Measurements from ENCODE around the gene SCLY. TPM values are rescaled to one million over a fixed set of nuclear protein-coding genes. Genes with fewer than 3 reads are reported as not detected.
A peak's percentile ranks its signal among the peaks of the same experiment; 100 is the strongest.

The SCLY gene
- total RNA-seq, 1 donor from 2014 or later = 109 TPM

- no peaks in the 10 kb centered on the region for H3K9me3 Mint-ChIP-seq
- no peak overlapping the region for H3K4me3 Mint-ChIP-seq
- H3K27ac Mint-ChIP-seq = peak overlapping the region; percentile 86
- no peaks in the 10 kb centered on the region for H3K4me1 Mint-ChIP-seq (ENCODE audit: low read depth)
- DNase-seq (ENCODE audit: low spot score) = no peak
- H3K36me3 Mint-ChIP-seq (ENCODE audit: low read depth) = peaks cover 13% of the 10 kb centered on the region
- peaks cover 2% of the 10 kb centered on the region for H3K27me3 Mint-ChIP-seq (ENCODE audit: insufficient read depth)
- intact Hi-C loops (cut with micrococcal nuclease) = no loop called here
These were observed 37.4 kb downstream of the SCLY start for GRCh38 chr2:238097988-238098871.

DNA sequence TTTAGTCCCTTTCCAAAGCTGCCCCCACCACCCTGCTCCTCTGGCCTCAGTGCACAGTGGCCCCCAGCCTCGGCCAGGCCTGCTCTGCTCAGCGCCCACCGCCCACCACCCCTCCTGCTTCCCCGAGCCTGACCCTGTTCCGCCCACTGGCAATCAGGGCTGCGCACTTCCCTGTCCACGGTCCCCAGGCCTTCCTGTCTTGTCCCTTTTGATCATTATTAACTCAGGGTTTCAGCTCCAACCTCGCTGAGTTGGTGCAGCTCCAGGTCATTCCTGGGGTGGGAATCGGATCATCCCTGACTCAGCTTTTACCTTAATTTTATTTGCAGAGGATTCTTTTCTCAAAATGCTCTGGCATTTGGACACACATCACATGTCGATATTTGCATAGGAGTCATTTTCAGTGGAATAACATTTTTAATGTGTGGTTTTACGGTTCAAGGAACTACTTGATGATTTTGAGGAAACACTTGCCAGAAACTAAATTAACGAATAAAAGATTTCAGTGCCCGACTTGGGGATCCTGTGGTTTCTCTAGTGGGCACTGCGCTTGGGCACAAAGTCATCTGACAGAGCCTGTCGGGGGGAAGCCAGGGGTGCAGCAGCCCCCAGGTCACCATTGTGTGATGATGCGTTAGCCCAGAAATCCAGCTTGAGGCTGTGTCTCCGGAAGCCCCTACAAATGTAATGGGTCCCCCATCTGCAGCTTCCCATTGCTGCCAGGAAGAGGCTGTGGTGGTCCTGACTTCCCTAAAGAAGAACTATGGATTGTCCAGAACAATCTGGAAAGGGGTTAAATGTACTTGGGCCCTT is 38.3 kb downstream of the SCLY start:
- no peak for DNase-seq (ENCODE audit: low spot score)
- H3K36me3 Mint-ChIP-seq (ENCODE audit: low read depth) = peaks cover 13% of the 10 kb centered on the region
- H3K4me1 Mint-ChIP-seq (ENCODE audit: low read depth) = no peaks in the 10 kb centered on the region
- intact Hi-C loops (cut with micrococcal nuclease) = no loop called here
- peak overlapping the region; percentile 86 for H3K27ac Mint-ChIP-seq
- H3K9me3 Mint-ChIP-seq = no peaks in the 10 kb centered on the region
- H3K4me3 Mint-ChIP-seq = no peak overlapping the region
- peaks cover 2% of the 10 kb centered on the region for H3K27me3 Mint-ChIP-seq (ENCODE audit: insufficient read depth)

GRCh38 chr2:238099714-238100048 is 38.9 kb downstream of the SCLY start:
- intact Hi-C loops (cut with micrococcal nuclease) = no loop called here
- H3K9me3 Mint-ChIP-seq = no peaks in the 10 kb centered on the region
- peaks cover 13% of the 10 kb centered on the region for H3K36me3 Mint-ChIP-seq (ENCODE audit: low read depth)
- no peak overlapping the region for H3K4me3 Mint-ChIP-seq
- no peak for DNase-seq (ENCODE audit: low spot score)
- H3K4me1 Mint-ChIP-seq (ENCODE audit: low read depth) = no peaks in the 10 kb centered on the region
- H3K27ac Mint-ChIP-seq = no peak overlapping the region
- H3K27me3 Mint-ChIP-seq (ENCODE audit: insufficient read depth) = peaks cover 2% of the 10 kb centered on the region

DNA sequence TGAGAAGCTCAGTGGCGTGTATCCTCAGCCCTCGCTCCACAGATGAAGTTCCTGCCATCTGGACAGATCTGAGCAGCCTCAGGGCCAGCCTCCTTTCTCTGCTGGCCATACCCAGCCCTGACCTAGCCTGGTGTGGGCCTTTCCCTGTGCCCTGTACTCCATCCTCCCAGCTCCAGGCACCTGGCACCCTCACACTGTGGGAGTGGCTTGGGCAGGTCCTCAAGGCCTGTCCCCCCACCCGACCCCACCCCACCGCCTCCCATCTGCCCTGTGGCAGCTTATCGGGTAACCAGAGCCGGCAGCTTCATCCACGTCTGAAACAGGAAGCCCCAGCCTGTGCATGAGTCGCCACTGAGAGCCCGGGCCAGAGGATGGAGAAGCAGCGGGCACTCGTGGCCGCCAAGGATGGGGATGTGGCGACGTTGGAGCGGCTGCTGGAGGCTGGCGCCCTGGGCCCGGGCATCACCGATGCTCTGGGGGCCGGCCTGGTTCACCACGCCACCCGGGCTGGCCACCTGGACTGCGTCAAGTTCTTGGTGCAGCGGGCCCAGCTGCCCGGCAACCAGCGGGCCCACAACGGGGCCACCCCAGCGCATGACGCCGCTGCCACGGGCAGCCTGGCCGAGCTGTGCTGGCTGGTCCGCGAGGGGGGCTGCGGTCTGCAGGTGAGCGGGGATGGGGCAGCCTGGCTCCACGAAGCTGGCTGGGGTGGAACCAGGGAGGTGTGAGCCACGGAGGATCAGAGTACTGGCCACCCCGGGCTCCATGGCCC is 39.4 kb downstream of the SCLY start, which contains the start of gene ESPNL:
ESPNL (plus strand) TSS at position 292 of the 772 bp plus-strand sequence; CDS start at position 372, 80 bp downstream.
- DNase-seq (ENCODE audit: low spot score) = no peak
- no peaks in the 10 kb centered on the region for H3K4me1 Mint-ChIP-seq (ENCODE audit: low read depth)
- H3K9me3 Mint-ChIP-seq = no peaks in the 10 kb centered on the region
- H3K27me3 Mint-ChIP-seq (ENCODE audit: insufficient read depth) = peaks cover 2% of the 10 kb centered on the region
- H3K4me3 Mint-ChIP-seq = no peak within 1 kb of the TSS
- peaks cover 10% of the 10 kb centered on the region for H3K36me3 Mint-ChIP-seq (ENCODE audit: low read depth)
- H3K27ac Mint-ChIP-seq = peak within 1 kb of the TSS; percentile 86
- intact Hi-C loops (cut with micrococcal nuclease) = no loop called here

DNA sequence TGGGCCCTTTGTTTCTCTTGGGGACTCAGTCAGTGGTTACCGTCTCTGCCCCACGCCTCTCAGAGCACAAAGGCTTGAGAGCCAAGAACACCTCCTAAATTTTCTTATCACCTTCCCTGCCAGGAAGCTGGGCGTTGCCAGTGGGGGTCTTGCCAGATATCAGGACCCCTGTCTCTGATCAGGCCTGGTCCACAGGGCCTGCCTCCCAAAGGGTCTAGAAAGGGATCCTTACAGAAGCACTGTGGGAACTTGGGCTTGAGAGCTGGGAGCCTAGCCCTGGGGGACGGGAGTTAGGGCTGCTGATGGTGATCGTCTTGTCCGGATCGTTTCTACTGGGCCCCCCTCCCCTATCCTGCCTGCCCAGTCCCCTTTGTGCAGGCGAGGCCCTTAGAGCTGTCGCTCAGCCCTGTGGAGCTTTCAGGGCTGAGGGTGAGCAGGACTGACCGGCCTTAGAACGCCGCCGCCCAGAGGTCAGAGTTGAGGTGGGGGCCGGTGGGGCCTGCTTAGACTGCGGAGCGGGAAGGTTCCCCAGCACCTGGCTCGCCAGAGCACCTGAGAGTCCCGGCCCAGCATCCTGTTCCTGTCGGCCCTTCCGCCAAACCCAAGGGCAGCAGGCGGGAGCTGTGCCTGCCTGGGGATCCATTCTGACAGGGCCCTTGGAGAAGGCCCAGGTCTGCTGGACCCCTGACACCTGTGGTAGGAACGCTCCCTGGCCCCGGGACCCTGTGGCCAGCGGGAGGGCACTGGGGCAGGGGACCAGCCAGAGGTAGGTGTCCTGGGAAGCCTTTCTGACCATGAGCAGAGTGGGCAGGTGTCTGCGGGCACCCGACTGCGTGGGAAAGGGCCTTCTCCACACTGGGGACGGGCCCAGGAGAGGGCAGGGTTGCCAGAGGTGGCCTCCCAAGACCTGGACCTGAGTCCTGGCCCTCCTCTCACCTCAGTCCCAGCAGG is 40.3 kb downstream of the SCLY start:
- Mint-ChIP-seq H3K4me3 (no peak overlapping the region), H3K9me3 (no peaks in the 10 kb centered on the region), H3K27me3 (ENCODE audit: insufficient read depth) (peaks cover 2% of the 10 kb centered on the region), H3K4me1 (ENCODE audit: low read depth) (no peaks in the 10 kb centered on the region), H3K36me3 (ENCODE audit: low read depth) (peaks cover 7% of the 10 kb centered on the region), H3K27ac (no peak overlapping the region)
- intact Hi-C loops (cut with micrococcal nuclease) = no loop called here
- DNase-seq (ENCODE audit: low spot score) = no peak

GRCh38 chr2:238101891-238102841 is 41.4 kb downstream of the SCLY start:
- DNase-seq (ENCODE audit: low spot score) = no peak
- no peaks in the 10 kb centered on the region for H3K9me3 Mint-ChIP-seq

DNA sequence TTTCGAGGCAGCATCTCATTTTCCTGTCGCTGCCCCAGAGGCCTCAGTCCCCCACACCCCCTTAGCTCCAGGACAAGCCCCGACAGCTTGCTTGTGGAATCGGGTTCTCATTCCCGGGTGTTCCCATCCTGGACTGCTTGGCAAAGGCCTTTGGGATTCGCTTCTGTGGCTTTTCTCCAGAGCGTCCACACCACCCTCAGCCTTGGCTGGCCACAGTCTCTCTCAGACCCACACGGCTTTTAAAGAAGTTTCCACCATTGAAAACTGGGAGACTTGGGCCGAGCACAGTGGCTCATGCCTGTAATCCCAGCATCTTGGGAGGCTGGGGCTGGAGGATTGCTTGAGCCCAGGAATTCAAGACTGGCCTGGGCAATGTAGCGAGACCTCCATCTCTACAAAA is 42.1 kb downstream of the SCLY start:
- Mint-ChIP-seq H3K9me3 (no peaks in the 10 kb centered on the region), H3K36me3 (ENCODE audit: low read depth) (peaks cover 4% of the 10 kb centered on the region), H3K4me1 (ENCODE audit: low read depth) (no peaks in the 10 kb centered on the region), H3K4me3 (no peak overlapping the region), H3K27me3 (ENCODE audit: insufficient read depth) (peaks cover 2% of the 10 kb centered on the region), H3K27ac (no peak overlapping the region)
- intact Hi-C loops (cut with micrococcal nuclease) = no loop called here
- no peak for DNase-seq (ENCODE audit: low spot score)

More at GRCh38 chr2:238101891-238102841, 41.4 kb downstream of the SCLY start:
- H3K27me3 Mint-ChIP-seq (ENCODE audit: insufficient read depth) = peaks cover 2% of the 10 kb centered on the region
- no peaks in the 10 kb centered on the region for H3K4me1 Mint-ChIP-seq (ENCODE audit: low read depth)
- no peak overlapping the region for H3K4me3 Mint-ChIP-seq
- peaks cover 4% of the 10 kb centered on the region for H3K36me3 Mint-ChIP-seq (ENCODE audit: low read depth)
- no peak overlapping the region for H3K27ac Mint-ChIP-seq
- intact Hi-C loops (cut with micrococcal nuclease) = no loop called here

GRCh38 chr2:238103465-238104225 is 42.8 kb downstream of the SCLY start:
- DNase-seq (ENCODE audit: low spot score) = no peak
- Mint-ChIP-seq H3K4me1 (ENCODE audit: low read depth) (peaks cover 4% of the 10 kb centered on the region), H3K27ac (no peak overlapping the region), H3K4me3 (no peak overlapping the region), H3K27me3 (ENCODE audit: insufficient read depth) (peaks cover 2% of the 10 kb centered on the region), H3K9me3 (no peaks in the 10 kb centered on the region), H3K36me3 (ENCODE audit: low read depth) (peaks cover 3% of the 10 kb centered on the region)
- intact Hi-C loops (cut with micrococcal nuclease) = no loop called here

DNA sequence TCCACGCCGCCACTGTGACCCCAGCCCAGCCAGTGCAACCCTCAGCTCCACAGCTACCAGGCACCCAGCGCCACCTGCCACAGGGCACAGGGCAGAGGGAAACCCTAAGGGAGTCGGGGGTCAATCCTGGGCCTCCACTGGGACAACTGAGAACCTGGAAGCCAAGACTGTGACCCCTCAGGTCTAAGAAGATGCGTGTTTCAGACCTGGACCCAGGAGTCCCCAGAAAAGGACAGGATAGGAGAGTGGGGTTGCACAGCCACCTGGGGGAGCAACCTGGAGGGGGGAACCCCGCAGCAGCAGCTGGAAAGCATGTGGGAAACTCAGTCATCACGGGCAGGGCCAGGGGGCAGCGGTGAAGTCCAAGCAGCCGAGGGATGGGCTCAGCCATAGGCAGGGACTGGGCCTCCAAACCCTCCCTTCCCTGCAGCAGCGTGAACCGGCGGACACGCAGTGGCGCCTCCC is 43.5 kb downstream of the SCLY start:
- Mint-ChIP-seq H3K4me1 (ENCODE audit: low read depth) (peaks cover 6% of the 10 kb centered on the region), H3K4me3 (no peak overlapping the region), H3K9me3 (no peaks in the 10 kb centered on the region), H3K27me3 (ENCODE audit: insufficient read depth) (no peaks in the 10 kb centered on the region), H3K27ac (no peak overlapping the region), H3K36me3 (ENCODE audit: low read depth) (no peaks in the 10 kb centered on the region)
- intact Hi-C loops (cut with micrococcal nuclease) = no loop called here
- no peak for DNase-seq (ENCODE audit: low spot score)

GRCh38 chr2:238104691-238105371 is 44.0 kb downstream of the SCLY start:
- H3K9me3 Mint-ChIP-seq = no peaks in the 10 kb centered on the region
- H3K4me1 Mint-ChIP-seq (ENCODE audit: low read depth) = peaks cover 6% of the 10 kb centered on the region
- no peak overlapping the region for H3K4me3 Mint-ChIP-seq
- DNase-seq (ENCODE audit: low spot score) = no peak
- no peak overlapping the region for H3K27ac Mint-ChIP-seq
- intact Hi-C loops (cut with micrococcal nuclease) = loop anchor here (5.0 kb wide), 1 partner anchor 248 kb away; the partner anchor contains the start of gene RAMP1
- H3K27me3 Mint-ChIP-seq (ENCODE audit: insufficient read depth) = no peaks in the 10 kb centered on the region
- H3K36me3 Mint-ChIP-seq (ENCODE audit: low read depth) = no peaks in the 10 kb centered on the region

Data from activated T-helper 1 cell treated with anti-CD3 and anti-CD28 coated beads, Interleukin-12 subunit alpha, Interleukin-12 subunit beta, Interleukin-2, Interleukin-4 antibody, amounts not matched to agents 30 ng/mL and 10 ng/mL and 1 ng/mL, durations not matched to agents 14 hours and 24 hours and 36 hours (primary cell).